GM19351 (cell line): ENCODE measurements around the gene PTMS.

Source experiments
- ATAC-seq: cut with Tn5 transposase; IDR thresholded peaks from one replicate; pipeline ENCODE4 v1.9.1; 2021; ENCODE audit warnings: mild to moderate bottlenecking, moderate library complexity; ENCODE audit not compliant: unreplicated experiment

The PTMS gene

DNA sequence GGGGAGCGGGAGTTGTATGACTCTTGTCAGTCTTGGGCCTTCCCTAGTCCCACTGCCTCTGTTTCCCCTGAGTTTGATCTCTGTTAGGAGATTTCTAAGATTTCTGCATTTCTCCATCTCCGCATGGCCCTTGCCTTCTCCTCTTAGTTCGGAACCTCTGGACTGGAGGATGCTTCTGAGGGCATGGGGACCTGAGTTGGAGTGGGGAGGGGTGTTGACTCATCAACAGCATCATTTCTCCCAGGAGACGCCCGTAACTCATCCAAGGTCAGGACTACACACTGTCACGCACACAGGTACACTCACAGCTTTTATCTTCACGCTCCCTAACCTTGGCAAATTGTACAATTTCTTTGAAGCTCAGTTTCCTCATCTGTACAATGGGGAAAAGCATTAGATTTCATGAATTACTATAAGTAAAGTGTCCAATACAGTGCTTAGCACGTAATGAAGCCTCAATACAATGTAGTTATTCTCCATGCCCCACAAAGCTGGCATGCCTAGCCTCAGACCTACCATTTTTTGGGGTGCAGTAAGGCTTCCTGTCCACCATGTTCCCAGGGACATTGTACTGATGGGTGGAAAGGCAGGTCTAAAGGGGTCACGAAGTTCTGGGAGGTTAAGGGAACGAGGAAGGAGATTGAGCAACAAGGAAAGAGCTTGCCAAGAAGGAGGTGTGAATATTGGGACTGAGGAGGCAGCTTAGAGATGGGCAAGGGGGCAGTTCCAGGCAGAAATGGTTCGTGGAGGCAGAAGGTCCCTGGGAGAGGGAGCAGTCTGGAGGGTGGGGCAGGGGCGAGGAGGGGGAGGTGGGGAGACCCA, 5.6 kb downstream of the PTMS start:
- no peak for ATAC-seq

DNA sequence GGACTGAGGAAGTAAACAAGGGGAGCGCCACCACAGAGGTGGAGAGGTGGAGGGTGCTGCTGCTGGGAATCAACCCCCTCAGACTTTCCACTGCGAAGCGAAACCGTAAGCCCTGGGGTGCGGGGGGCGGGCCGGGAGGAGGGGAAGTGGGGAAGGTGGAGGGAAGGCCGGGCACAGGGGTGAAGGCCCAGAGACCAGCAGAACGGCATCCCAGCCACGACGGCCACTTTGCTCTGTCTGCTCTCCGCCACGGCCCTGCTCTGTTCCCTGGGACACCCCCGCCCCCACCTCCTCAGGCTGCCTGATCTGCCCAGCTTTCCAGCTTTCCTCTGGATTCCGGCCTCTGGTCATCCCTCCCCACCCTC, 6.2 kb downstream of the PTMS start, which contains the start of gene LAG3:
Gene LAG3 (plus strand): TSS at position 190 of the 365 bp plus-strand sequence. CDS start 333 bp downstream, outside the sequence.
- no peak for ATAC-seq

DNA sequence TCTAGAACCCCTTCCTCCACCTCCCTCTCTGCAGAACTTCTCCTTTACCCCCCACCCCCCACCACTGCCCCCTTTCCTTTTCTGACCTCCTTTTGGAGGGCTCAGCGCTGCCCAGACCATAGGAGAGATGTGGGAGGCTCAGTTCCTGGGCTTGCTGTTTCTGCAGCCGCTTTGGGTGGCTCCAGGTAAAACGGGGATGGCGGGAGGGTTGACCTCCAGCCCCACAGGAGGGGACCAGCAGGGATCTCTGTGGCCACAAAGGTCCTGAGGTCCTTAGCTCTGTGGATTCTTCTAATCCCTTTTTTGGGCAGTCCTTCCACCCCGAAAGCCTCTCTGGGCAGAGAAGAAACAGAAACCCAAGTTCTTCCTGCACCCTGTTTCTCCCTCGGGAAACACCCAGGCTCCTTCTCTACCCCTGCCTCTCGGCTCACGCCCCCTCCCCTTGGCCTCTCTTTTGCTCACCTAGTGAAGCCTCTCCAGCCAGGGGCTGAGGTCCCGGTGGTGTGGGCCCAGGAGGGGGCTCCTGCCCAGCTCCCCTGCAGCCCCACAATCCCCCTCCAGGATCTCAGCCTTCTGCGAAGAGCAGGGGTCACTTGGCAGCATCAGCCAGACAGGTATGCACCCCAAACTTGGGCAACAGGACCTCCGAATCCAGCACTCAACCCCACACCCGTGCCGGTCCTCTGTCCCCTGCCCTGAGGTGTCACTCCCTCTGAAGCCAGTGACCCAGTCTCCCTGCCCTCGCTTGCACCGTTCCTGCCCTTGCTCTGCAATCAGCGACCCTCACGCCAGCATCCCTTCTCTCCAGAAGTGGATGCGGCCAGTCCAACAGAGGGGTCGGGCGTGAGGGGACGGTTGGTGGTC, 6.8 kb downstream of the PTMS start:
- ATAC-seq: no peak

DNA sequence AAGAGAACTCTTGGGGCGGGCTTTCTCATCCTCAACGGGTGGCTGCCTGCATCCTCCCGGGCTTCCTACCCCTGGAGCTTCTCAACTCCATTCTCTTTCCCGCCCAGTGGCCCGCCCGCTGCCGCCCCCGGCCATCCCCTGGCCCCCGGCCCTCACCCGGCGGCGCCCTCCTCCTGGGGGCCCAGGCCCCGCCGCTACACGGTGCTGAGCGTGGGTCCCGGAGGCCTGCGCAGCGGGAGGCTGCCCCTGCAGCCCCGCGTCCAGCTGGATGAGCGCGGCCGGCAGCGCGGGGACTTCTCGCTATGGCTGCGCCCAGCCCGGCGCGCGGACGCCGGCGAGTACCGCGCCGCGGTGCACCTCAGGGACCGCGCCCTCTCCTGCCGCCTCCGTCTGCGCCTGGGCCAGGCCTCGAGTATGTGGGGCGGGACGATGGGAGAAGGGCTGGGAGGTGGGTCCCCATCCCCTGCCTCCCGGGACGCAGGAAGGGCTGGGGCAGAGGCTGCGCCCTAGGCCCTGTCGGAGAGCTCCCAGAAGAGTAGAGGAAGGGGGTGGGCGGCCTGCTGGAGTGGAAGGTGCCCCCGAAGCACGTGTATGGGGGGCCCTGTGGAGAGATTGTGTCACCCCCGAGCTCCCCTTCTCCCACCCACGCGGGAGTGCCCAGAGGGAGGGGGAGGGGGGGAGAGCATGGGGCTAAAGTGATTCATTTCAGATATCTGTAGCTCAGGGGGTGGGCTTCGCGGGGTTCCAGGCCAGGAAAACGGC, 7.6 kb downstream of the PTMS start:
- no peak for ATAC-seq

DNA sequence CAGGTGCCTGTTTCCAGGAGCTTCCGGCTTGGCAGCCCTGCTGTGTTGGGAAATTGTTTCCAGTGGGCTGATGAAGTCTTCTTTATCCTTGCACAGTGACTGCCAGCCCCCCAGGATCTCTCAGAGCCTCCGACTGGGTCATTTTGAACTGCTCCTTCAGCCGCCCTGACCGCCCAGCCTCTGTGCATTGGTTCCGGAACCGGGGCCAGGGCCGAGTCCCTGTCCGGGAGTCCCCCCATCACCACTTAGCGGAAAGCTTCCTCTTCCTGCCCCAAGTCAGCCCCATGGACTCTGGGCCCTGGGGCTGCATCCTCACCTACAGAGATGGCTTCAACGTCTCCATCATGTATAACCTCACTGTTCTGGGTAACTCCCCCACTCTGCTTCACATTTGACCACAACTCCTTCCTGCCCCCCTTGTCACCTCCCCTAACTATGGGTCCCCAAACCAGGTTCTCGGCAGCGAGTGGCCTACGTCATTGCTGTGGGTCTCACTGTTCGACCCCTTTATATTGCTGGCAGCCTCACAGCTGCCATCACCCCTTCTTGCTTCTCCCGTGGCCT, 8.4 kb downstream of the PTMS start:
- no peak for ATAC-seq

DNA sequence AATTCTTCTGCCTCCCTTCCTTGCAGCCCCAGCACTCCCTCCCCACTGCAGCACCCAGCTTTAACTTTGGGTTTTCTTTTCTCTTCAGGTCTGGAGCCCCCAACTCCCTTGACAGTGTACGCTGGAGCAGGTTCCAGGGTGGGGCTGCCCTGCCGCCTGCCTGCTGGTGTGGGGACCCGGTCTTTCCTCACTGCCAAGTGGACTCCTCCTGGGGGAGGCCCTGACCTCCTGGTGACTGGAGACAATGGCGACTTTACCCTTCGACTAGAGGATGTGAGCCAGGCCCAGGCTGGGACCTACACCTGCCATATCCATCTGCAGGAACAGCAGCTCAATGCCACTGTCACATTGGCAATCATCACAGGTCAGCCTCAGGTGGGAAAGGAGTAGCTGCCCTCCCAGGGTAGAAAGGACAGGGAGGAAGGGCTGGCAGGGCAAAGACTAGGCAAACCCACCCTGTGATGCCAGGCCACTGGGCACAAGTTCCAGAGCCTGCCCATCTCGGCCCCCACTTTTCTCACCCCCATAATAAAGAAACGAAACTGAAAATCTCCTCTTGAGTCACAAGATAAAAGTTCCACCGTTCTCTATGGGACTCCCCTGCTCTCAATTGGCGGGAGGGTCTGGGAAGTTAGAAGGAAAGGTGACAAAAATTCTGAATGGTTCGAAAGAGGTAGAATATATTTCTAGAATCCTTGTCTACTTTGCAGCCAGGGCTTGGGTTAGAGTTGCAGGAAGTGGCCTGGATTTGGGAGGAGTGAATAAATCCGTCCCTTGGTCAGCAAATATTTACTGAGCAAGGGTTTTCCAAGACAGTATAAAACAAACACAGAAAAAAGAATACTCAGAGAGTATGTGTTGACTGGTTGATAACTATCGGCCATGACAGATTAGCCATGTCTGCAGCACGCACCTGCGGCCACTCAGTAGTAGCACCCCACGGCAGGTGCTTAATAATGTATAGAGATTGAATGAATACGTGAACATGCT, 9.3 kb downstream of the PTMS start:
- no peak for ATAC-seq

DNA sequence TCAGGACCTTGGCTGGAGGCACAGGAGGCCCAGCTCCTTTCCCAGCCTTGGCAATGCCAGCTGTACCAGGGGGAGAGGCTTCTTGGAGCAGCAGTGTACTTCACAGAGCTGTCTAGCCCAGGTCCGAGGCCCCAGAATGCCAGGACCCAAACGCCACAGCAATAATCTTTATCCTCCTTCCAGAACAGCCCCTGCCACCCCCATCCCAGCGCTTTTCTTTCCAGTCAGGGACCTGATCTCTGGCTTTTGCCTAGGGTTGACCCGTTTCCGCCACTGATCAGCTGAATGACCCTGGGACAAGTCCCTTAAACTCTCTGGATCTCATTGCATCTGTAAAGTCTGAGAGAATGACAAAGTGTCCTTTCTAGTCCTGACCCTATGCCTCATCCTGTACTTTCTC, 11.2 kb downstream of the PTMS start:
- ATAC-seq: no peak

DNA sequence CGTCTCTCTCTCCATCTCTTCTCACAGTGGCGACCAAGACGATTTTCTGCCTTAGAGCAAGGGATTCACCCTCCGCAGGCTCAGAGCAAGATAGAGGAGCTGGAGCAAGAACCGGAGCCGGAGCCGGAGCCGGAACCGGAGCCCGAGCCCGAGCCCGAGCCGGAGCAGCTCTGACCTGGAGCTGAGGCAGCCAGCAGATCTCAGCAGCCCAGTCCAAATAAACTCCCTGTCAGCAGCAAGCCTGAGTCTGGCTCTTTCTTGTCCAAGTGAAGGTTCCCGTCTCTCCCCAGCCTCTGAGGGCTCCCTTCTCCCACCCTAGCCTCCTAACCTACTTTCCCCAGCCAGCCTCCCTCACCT, 12.0 kb downstream of the PTMS start:
- ATAC-seq: no peak

DNA sequence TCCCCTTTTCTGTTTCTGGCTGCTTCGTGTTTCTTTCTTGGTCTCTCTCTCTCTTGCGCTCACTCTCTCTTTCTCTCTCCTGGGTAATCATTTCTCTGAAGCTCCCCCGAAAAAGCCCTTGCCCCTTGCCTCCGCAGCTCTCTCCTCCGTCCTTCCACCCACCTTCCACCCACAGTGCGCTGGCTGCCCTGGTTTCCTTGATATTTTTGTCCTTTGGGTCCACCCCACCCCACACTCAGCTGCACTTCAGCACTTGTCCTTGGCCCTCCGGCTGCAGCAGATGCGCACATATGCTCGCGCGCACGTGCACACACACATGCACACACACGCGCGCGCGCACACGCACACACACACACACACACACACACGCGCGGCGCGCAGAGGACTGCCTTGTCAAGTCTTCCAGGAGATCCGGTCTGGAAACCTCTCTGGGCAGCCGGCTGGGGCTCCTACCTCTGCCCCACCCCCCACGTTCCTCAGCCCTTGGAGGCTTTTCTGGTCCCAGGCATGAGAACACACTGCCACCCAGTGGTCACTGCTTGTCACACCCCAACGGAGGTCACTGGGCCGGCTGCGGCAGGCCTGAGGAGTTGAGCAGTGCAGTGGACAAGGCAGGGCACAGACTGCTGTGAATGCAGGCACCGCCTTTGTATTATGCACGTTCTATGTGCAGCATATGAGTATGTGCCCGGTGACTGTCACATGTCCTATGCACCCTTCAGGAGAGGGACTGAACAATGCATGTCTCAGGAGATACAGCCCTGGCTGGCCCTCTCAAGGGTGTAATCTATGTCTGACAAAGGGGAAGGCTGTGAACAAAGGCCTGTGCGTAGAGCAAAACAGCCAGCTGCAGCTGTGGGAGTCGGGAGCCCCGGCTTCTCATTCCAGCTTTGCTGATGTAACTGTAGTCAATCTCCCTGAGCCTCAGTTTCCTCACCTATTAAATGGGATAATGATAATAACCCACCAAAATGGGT, 12.7 kb downstream of the PTMS start:
- peak; percentile 85 for ATAC-seq

DNA sequence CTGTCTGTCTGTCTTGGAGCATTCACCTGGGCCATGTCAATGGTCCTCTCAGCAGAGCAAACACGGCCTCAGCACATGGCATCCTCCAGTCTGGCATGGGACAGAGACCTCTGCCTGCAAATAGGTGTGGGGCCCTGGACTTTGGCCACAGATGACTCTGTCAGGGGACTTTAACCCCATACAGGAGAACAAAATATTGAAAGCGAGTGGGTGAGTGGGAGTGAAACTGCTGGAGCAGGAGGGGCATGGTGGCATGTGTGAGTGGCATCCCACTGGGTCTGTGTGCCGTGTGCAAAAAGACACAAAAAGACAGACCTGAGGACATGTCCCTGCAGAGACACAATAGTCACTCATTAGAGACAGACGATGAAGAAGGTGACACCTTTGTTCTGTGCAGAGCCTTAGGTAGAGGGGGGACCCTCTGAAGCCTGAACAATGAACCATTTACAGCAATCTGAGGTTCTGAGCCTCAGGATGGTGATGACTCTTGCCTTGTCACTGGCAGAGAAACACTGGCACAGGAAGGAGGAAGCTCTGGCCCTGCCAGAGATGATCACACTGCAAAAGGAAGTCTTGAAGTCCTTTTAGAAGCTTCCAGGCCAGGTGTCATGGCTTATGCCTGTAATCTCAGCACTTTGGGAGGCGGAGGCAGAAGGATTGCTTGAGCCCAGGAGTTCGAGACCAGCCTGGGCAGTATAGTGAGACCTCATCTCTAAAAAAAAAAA, 13.7 kb downstream of the PTMS start:
- no peak for ATAC-seq

DNA sequence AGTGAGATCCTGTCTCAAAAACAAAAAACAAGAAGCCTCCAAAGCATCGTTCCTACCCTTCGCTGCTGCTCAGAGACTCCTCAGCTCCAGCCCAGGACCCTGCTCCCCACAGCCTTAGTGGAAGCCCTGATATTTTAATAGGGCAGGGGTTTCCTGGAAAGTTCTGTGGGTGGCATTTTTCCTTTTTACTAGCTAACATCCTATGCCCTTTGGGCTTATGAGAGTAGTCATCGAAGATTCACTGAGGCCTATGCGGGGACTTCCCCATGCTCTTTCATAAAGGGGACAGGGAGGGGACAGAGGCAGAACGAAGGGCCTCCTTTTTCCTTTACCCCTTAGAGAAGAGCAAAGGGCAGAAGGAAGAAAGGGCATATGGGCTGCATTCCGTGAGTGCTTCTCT, 14.4 kb downstream of the PTMS start:
- ATAC-seq: no peak

DNA sequence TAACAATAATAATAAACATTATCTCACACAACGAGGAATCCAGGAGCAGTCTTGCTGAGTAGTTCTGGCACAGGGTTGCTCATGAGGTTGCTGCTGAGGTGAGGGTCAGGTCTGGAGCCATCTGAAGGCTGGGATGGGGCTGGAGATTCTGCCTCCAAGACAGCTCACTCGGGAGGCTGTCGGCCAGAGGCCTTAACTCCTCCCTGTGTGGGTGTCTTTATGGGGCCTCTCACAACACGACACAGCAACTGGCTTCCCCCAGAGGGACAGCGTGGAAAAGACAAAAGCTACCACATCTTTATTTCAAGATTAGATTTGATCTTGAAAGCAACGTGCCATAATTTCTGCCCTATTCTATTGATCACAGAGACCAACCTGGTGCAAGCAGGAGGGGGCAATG, 16.0 kb downstream of the PTMS start:
- no peak for ATAC-seq

DNA sequence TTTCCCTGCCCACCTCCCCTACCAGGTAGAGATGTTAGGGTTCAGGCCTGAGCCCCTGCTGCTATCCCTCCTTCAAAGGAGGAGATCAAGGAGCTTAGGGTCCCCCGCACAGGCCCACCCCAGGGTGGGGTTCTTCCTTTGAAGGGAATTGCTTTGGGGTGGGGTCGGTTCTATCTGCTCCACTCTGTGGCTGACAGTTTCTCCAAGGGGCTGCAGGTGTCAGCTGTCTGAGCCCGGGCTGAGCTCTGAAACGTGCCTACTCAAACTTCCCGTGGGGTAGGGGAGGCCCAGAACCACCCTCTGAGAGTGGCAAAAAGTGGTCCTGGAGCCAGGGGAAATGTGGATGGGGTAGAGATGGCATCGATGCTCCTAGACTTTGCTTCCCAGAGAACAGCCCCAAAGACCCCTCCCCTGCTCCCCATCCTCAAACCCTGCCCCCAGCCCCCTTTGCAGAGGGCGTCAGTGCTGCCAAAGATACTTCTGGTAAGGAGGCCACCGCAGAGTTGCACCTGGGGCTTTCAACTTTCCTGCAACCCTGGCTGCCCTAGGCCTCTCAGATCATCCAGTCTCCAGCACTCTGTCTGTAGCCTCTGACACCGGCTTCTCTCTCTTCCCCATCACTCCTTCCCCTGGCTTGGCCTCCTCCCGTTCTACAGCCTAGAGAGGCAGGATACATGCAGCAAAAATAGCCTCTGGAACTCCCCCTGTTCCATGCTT, 16.8 kb downstream of the PTMS start:
- no peak for ATAC-seq

DNA sequence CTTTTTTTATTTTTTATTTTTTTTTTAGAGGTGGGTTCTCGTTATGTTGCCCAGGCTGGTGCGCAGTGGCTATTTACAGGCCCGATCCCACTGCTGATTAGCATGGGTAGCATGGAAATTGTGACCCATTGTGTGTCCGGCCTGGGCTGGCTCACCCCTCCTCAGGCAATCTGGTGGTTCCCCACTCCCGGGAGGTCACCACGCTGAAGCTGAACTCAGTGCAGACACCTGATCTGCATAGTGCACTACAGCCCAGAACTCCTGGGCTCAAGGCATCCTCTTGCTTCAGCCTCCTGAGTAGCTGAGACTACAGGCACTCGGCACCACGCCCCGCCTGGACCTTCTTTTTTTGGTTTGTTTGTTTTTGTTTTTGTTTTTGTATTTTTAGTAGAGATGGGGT, 17.7 kb downstream of the PTMS start:
- no peak for ATAC-seq

DNA sequence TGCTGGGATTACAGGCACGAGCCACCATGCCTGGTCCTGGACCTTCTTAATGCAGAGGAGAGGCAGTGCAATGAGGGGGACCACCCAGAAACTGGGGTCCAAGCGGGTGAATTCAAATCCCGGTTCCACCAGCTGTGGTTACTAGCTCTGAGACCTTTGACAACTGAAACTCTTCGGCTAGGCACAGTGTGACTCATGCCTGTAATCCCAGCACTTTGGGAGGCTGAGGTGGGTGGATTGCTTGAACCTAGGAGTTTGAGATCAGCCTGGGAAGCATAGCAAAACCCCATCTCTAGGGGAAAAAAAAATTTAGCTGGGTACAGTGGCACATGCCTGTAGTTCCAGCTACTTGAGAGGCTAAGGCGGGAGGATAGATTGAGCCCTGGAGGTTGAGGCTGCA, 18.1 kb downstream of the PTMS start:
- no peak for ATAC-seq

DNA sequence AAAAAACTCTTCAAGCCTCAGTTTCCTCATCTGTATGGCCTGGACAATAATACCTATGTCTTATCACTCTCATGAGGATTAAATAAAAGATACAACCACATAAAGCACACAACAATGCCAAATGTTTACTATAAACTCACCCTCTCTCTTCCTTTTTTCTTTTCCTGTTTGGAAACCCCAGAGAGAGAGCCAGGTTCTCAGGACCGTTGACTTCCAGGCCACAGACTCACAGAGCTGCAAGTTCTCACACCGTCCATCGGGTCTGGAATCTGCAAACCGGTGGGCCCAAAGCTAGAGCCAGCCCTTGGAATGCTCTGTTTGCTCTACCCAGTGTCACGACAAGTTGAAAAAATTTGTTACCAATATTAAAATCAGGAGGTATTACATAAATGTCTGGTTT, 18.6 kb downstream of the PTMS start:
- ATAC-seq: no peak

DNA sequence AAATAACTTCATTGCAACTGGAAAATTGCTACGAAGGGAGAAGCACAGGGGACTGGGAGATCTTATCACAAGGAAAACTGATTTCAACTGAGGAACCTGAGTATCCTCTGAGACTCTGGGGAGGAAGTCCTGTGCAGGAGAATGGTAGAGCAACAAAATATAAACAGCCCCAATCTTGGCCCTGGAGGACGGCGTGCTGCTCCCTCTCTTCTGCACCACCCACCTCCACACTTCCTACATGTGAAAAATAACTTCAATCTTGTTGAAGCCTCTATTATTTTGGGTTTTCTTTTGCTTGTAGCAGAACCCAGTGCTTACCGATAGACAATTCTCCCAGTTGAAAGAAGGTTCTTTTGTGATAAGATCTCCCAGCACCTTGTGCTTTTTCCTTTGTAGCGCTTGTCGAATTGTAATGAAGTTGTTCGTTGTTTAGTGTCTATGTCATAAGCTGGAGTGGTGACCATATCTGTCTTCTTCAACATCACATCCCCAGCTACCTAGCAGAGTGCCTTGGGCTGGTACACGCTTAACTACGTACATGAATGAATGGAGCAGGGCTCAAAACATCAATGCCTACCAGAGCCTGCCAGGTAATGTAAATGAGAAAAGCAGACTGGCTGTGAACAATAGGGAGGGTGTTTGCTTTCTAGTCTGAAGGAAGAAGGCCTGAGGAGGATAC, 20.4 kb downstream of the PTMS start:
- no peak for ATAC-seq
